Stimulated activated naive CD4-positive, alpha-beta T cell (primary cell): Measurements from ENCODE around the gene PFKFB4.

Source experiments
- DNase-seq, 6 experiments: peaks; one replicate each; lab custom pipeline; 2025; lab: John Stamatoyannopoulos, UW

Gene PFKFB4

GRCh38 chr3:48584836-48585235 is 28.2 kb upstream of the PFKFB4 start:
- DNase-seq = no peak

DNA sequence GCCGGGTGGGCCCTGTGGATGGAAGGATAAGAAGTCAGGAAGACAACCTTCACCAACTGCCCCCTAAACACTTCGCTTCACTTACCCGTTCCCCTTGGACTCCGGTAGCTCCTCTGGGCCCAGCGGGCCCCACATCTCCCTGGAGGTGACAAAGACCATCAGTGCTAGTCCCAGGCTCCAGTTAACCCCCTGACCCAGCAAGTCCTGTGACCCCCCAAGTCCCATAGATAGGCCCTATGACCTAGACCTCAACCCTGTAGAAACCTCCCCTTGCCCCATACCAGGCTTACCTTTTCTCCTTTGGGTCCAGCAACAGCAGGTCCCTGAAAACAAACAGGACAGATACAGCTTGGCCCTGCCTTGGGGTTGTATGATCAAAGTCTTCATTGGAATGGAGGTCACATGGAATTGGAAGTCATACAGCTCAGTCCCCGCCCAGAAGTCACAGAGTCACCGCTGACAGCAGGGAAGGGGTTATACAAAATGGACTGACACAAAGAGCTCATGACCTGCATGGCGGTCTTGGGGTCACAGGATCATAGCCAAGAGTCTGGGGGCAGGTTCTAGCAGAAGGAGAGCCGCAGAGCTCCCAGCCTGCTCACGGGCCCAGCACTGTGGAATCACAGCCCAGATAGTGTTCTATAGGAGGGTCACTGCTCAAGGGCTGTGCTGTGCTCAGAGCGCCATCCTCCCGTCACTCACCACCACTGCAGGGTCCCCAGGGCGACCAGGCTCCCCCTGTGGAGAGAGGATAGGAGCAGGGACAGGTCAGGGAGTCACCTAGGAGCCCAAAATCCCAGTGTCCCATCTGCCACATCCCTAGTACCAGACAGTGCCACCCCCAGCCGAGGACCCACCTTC is 25.2 kb upstream of the PFKFB4 start:
- no peak for DNase-seq

DNA sequence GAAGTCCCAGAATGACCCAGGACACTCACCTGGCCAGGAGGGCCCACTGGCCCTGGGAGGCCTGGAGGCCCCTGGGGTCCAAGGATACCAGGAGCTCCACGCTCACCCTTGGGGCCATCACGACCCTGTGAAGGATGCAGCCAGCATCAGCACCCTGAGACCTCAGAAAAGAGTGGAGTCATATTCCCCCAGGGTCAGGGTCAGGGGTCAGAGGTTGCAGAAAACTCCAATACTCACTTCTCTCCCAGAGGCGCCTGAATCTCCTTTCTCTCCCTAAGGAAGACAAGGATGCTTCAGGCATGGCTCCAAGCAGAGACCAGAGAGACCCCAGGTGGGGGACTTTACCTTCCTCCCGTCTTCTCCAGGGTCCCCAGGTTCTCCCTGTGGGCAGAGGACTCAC is 20.0 kb upstream of the PFKFB4 start:
- no peak for DNase-seq

- DNase-seq = no peak
Observed at GRCh38 chr3:48575366-48575765, 18.8 kb upstream of the PFKFB4 start.

DNA sequence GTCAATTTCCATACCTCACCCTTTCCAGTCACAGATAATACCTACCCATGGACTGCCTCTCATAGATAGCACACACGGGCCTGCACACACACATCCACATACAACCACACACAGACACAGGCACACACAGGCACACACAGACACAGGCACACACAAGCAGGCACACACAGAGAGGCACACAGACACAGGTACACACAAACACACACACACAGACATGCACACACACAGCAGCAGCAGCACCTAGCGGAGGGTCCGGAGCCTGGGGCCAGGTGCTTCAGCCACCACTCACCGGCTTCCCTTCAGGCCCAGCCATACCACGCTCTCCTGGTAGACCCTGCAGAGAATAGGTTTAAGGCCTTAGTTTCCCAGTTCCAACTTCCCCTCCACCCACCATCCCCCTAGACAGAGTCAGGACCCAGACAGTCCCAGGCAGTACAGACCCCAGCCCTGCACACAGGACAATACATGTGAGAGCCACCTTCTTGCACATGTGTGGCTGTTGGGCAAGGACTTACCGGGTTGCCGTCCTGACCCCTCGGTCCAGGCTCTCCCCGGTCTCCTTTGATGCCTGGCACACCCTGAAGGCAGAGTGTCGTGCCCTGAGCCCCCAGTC is 17.5 kb upstream of the PFKFB4 start:
- DNase-seq = no peak

- no peak for DNase-seq
Observed at GRCh38 chr3:48572517-48572916, 15.9 kb upstream of the PFKFB4 start.

GRCh38 chr3:48571938-48572337 is 15.3 kb upstream of the PFKFB4 start:
- no peak for DNase-seq

DNA sequence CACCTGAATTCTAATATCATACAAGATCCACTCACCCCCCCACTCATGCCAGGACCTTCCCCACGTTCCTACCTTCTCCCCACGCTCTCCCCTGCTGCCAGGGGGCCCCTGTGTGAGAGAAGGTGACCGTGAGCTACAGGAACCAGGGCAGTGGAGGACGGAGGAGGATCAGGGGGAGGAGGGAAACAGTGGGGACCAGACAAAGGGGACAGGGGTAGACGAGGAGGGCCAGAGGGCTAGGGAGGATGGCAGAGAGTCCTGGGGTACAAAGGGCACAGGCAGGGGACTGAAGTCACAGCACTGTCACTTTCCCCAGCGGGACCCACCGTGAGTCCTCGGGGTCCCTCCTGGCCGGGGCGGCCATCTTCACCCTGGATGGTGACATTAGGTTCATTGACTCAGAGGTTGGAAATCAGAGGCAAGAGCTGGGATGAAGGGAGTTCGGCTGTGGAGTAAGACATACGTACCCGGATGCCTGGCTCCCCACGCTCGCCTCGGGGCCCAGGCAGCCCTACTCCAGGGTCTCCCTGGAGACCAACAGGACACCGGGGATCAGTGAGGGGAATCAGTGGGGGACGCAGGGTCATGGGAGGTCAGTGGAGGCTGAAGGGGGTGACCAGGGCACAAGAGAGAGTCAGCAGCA is 13.3 kb upstream of the PFKFB4 start:
- DNase-seq = no peak

GRCh38 chr3:48569400-48569799 is 12.8 kb upstream of the PFKFB4 start:
- DNase-seq = no peak

GRCh38 chr3:48568476-48568875 is 11.9 kb upstream of the PFKFB4 start:
- no peak for DNase-seq

DNA sequence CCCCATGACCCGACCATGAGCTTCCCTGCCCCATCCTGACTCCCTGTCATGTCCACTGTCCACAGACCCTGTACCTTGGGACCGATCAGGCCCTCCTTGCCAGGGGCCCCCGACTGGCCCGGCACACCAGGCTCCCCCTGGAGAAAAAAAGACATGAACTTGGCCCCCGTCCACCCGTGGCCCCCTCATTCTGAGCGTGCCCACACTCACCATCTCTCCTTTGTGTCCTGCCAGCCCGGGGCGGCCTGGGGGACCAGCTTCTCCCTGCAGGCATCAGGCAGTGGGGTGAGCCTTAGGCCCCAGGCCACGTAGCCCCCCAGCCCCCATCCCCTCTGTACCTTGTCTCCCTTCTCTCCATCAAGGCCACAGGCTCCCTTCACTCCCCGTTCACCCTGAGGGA is 10.9 kb upstream of the PFKFB4 start:
- no peak for DNase-seq

DNA sequence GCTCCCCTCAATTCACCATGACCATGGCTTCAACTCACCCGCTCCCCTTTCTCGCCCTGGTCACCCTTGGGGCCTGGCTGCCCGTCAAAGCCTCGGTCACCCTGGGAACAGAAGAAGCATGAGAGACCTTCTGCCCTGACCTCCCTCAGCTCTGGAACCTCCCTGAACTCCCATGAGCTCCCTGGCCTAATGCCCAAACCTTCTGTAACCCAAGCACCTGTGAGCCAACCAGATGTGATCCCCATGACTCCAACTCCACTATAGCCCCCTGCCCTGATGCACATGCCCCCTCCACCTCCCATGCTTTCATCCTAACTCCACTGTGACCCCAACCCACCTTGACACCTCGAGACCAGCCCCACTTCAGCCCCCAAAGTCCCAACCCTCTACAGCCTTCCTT is 10.5 kb upstream of the PFKFB4 start:
- DNase-seq = no peak

DNA sequence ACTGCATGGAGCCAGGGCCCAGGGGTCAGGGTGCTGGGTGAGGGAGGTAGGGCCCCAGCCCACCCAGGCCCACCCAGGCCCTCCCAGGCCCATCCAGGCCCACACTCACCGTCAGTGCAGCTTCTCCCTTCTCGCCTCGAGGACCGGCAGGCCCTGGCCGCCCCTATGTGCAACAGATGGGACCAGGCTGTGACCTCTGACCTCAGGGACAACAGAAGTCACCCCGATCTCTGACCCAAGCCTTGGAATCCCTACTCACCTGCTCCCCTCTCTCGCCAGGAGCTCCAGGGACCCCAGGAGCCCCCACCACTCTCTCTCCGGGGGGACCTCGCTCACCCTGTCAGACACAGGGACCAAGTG is 9.8 kb upstream of the PFKFB4 start:
- no peak for DNase-seq

GRCh38 chr3:48565591-48566400 is 9.2 kb upstream of the PFKFB4 start:
- DNase-seq = no peak

DNA sequence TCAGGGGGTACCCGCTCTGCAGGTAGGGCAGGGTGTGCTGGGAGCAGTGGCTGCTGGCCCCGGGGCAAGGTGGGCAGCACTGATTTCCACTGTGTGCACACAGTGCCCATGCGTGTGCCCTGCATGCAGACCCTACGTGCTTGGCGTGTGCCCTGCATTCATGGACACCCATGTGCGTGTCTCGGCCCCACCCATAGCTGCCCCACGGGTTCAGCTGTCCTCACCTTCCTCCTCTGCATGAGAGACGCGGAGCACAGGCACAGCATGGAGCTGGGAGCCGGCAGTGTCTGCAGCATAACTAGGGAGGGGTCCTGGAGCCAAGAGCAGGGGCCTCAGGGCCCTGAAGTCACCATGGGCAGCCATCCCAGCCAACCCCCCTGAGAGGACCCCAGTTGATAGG is 8.6 kb upstream of the PFKFB4 start:
- DNase-seq = no peak

DNA sequence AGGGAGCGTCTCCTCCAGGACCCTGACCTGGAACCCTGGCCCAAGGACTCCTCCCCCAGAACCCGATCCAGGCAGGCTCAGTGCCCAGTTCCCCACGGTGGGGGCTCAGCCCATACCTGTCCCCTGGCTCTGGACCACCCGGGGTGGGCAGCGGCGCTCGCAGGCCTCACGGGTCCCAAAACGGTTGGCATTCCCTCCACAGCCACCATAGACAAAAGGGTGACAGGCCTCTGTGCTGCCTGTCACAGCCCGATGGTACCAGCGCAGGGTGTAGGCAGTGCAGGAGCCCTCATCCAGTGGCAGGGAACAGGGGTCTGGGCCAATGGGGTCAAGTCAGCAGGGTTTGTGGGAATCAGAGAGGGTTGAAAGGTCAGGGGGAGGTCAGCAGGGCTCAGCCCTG is 8.1 kb upstream of the PFKFB4 start:
- DNase-seq = no peak

- DNase-seq = no peak
Observed at GRCh38 chr3:48564022-48564421, 7.4 kb upstream of the PFKFB4 start.

DNA sequence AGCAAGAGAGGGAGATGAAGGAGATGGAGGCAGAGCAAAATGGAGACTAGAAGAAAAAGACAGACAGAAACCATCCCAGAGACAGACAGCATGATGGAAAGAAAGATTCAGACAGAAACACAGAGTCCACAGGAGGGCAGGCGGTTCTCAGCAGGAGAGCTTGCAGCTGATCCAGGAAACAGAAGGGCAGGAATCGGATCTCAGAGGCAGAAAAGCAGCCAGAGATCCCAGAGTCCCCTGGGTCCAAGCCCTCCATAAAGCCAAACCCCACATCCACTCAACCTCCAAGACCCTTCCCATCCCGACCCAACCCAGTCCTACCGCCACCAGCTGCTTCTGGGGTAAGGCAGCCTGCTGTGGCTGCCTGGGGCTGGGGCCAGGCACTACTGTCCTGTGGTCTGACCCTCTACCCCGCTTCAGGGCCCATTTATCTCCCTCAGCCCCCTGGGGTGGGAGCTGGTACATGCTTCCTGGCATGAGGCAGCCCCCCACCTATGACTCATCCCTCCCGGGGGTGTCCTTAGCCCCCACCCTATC is 6.8 kb upstream of the PFKFB4 start, which contains the start of gene UCN2:
Gene UCN2, minus strand, starts transcription at position 400 of the 537 bp plus-strand sequence. CDS start 657 bp downstream, outside the sequence.
- DNase-seq = no peak

DNA sequence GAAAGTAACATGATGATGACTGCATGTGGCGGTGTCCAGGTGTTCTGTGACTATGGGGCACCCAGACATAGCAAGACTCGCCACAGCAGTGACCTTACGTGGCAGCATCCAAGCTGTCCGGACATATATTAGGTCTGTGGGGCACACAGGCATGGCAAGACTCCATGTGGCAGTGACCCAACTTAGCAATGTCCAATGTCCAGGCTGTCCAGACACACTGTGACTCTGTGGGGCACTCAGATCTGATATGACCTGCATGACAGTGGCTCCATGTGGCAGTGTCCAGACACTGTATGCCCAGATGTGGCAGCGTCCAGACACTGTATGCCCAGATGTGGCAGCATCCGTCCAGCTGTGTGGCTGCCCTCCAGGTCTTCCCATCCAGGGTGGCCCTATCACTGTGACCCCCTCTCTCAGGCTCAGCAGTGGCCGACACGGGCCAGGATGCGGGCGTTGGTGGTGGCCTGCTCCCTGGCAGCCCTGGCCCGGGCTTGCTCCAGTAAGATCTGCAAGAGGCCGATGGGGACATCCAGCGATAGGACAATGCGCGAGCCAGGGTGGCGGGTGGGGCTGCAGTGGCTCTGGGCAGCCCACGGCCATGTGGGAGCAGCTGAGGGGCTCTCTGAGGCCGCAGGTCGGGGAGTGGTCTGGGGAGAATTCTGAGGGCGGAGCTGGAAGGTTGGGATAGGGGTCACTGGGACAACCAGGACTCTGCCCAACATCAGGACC is 5.9 kb upstream of the PFKFB4 start:
- no peak for DNase-seq

DNA sequence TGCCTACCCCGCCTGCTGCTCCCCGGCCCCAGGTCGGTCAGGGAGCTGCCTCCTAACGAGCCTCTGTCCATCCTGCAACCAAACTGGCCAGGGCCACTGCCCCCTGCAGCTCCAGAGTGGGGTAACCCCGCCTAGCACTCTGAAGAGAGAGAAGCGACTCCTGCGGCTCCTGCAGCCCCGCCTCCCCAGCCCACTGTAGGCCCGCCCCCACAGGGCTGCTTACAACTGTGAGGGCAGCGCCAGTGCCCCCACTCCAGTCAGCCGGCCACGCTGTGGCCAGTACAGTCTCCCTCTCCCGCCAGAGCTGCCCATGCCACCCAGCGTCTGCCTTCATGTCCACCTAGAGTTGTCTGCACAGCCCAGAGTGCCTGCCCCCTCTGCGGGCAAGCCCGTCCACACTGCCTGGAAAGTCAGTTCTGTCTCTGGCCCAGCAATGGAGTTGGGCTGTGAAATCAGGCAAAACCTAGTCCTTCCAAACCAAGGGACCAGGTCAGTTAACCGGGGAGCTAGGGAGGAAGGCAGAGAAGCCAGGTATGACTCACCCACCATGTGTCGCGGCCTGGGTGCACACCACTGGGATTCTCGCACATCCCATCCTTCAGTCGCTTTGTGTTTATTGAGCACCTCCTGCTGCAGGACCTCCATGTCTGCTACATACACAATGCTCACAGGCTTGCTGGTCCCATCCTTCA is 4.6 kb upstream of the PFKFB4 start:
- no peak for DNase-seq

- no peak for DNase-seq
Observed at GRCh38 chr3:48560648-48561018, 4.0 kb upstream of the PFKFB4 start.
